ENCODE data around the gene DDX11.
A peak's percentile ranks its signal among the peaks of the same experiment; 100 is the strongest.

The DDX11 gene

GRCh38 chr12:31033681-31034080 lies 40.0 kb upstream of the DDX11 start:
- TF ChIP-seq CTCF (IDR thresholded peaks at IDR 0.05; ENCODE audit: low read depth, low read length, missing control alignments) = no peak
- DNase-seq (ENCODE audit: low read depth) = peak; percentile 36
- no peak overlapping the region for H3K4me3 ChIP-seq (ENCODE audit: low read depth, low read length)
- in situ Hi-C loops (cut with HindIII; ENCODE audit: low sequenced_read_pairs) = no loop called here

GRCh38 chr12:31034372-31034771 lies 39.3 kb upstream of the DDX11 start:
- no peak for DNase-seq (ENCODE audit: low read depth)
- in situ Hi-C loops (cut with HindIII; ENCODE audit: low sequenced_read_pairs) = no loop called here
- no peak overlapping the region for H3K4me3 ChIP-seq (ENCODE audit: low read depth, low read length)
- TF ChIP-seq CTCF (IDR thresholded peaks at IDR 0.05; ENCODE audit: low read depth, low read length, missing control alignments) = no peak

GRCh38 chr12:31035226-31035625 lies 38.4 kb upstream of the DDX11 start:
- in situ Hi-C loops (cut with HindIII; ENCODE audit: low sequenced_read_pairs) = no loop called here

GRCh38 chr12:31035967-31036665 lies 37.5 kb upstream of the DDX11 start:
- no peak for DNase-seq (ENCODE audit: low read depth)
- in situ Hi-C loops (cut with HindIII; ENCODE audit: low sequenced_read_pairs) = no loop called here
- no peak overlapping the region for H3K4me3 ChIP-seq (ENCODE audit: low read depth, low read length)
- no peak for TF ChIP-seq CTCF (IDR thresholded peaks at IDR 0.05; ENCODE audit: low read depth, low read length, missing control alignments)

More at GRCh38 chr12:31035226-31035625, 38.4 kb upstream of the DDX11 start:
- DNase-seq (ENCODE audit: low read depth) = no peak
- H3K4me3 ChIP-seq (ENCODE audit: low read depth, low read length) = no peak overlapping the region
- TF ChIP-seq CTCF (IDR thresholded peaks at IDR 0.05; ENCODE audit: low read depth, low read length, missing control alignments) = no peak

- DNase-seq (ENCODE audit: low read depth) = no peak
- in situ Hi-C loops (cut with HindIII; ENCODE audit: low sequenced_read_pairs) = no loop called here
- TF ChIP-seq CTCF (IDR thresholded peaks at IDR 0.05; ENCODE audit: low read depth, low read length, missing control alignments) = no peak
- H3K4me3 ChIP-seq (ENCODE audit: low read depth, low read length) = no peak overlapping the region
These were observed 36.6 kb upstream of the DDX11 start for GRCh38 chr12:31037028-31037427.

GRCh38 chr12:31037931-31038330 lies 35.7 kb upstream of the DDX11 start:
- no peak for DNase-seq (ENCODE audit: low read depth)
- no peak overlapping the region for H3K4me3 ChIP-seq (ENCODE audit: low read depth, low read length)
- no peak for TF ChIP-seq CTCF (IDR thresholded peaks at IDR 0.05; ENCODE audit: low read depth, low read length, missing control alignments)
- in situ Hi-C loops (cut with HindIII; ENCODE audit: low sequenced_read_pairs) = no loop called here
